ENCODE measurements around the gene ABCA10. TPM values are rescaled to one million over a fixed set of nuclear protein-coding genes. Genes with fewer than 3 reads are reported as not detected.
A peak's percentile ranks its signal among the peaks of the same experiment; 100 is the strongest.

ABCA10 gene
- polyA plus RNA-seq, 2 of the 4 experiments (the other 2 are of a cell fraction), result 0.22 to 0.66 TPM

- Histone ChIP-seq H3K4me1 (no peaks in the 10 kb centered on the region), H3K27ac (no peak overlapping the region), H3K4me3 (no peak overlapping the region), H3K4me2 (no peak overlapping the region), H3K9me3 (0 out of 3 replicates have a peak, but pooled peaks cover 3% of the 10 kb centered on the region)
- TF ChIP-seq POLR2A (IDR thresholded peaks at IDR 0.05; ENCODE audit: low read length), result no peak
- peak; percentile 96 to 97 for TF ChIP-seq RAD21 (conservative IDR thresholded peaks at IDR 0.05 in 1 of 2, IDR thresholded peaks at IDR 0.05 in 1 of 2)
- no peak for TF ChIP-seq ZC3H11A (IDR thresholded peaks at IDR 0.05)
- TF ChIP-seq, protein P1, sequence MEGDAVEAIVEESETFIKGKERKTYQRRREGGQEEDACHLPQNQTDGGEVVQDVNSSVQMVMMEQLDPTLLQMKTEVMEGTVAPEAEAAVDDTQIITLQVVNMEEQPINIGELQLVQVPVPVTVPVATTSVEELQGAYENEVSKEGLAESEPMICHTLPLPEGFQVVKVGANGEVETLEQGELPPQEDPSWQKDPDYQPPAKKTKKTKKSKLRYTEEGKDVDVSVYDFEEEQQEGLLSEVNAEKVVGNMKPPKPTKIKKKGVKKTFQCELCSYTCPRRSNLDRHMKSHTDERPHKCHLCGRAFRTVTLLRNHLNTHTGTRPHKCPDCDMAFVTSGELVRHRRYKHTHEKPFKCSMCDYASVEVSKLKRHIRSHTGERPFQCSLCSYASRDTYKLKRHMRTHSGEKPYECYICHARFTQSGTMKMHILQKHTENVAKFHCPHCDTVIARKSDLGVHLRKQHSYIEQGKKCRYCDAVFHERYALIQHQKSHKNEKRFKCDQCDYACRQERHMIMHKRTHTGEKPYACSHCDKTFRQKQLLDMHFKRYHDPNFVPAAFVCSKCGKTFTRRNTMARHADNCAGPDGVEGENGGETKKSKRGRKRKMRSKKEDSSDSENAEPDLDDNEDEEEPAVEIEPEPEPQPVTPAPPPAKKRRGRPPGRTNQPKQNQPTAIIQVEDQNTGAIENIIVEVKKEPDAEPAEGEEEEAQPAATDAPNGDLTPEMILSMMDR (IDR thresholded peaks at IDR 0.05), result peak; percentile 98
- no peak for TF ChIP-seq HEYL (CRISPR knock-in tag; IDR thresholded peaks at IDR 0.05)
- peak; percentile 97 for TF ChIP-seq SMC3 (IDR thresholded peaks at IDR 0.05)
- TF ChIP-seq ZSCAN20 (CRISPR knock-in tag; IDR thresholded peaks at IDR 0.05), result no peak
- ATAC-seq (peak; percentile 99), FAIRE-seq (peak; percentile 36), DNase-seq (ENCODE audit: low read depth in 1 of 2, low spot score in 1 of 2) (peak; percentile 59 to 83)
- 15% methylated on average over 1 of the region's 1 CpG for WGBS (ENCODE audit: missing lambda C conversion rate)
- CTCF ChIA-PET, result interaction anchor here (0.6 to 13.3 kb wide), 46 partner anchors 8 to 1567 kb away, joined by 3 to 278 read pairs (median 3); no protein-coding TSS in a partner anchor
- POLR2A ChIA-PET, result no interaction called here
Measured at GRCh38 chr17:69235338-69236058, 6.9 kb upstream of the ABCA10 start.

GRCh38 chr17:69232650-69233049, 4.0 kb upstream of the ABCA10 start:
- Histone ChIP-seq H3K4me3 (no peak overlapping the region), H3K4me1 (no peaks in the 10 kb centered on the region), H3K9me3 (0 out of 3 replicates have a peak, but pooled peaks cover 3% of the 10 kb centered on the region), H3K4me2 (no peak overlapping the region), H3K27ac (no peak overlapping the region)
- DNase-seq (ENCODE audit: low read depth in 1 of 2, low spot score in 1 of 2) (no peak), FAIRE-seq (no peak), ATAC-seq (no peak)
- TF ChIP-seq RCOR1 (IDR thresholded peaks at IDR 0.05; ENCODE audit: low read depth, low read length) (no peak), KDM5A (IDR thresholded peaks at IDR 0.05) (no peak), HOXB5 (CRISPR knock-in tag; IDR thresholded peaks at IDR 0.05) (no peak), ESRRA (IDR thresholded peaks at IDR 0.05; ENCODE audit: borderline replicate concordance, low read length) (no peak)
- TF ChIP-seq, protein P2, sequence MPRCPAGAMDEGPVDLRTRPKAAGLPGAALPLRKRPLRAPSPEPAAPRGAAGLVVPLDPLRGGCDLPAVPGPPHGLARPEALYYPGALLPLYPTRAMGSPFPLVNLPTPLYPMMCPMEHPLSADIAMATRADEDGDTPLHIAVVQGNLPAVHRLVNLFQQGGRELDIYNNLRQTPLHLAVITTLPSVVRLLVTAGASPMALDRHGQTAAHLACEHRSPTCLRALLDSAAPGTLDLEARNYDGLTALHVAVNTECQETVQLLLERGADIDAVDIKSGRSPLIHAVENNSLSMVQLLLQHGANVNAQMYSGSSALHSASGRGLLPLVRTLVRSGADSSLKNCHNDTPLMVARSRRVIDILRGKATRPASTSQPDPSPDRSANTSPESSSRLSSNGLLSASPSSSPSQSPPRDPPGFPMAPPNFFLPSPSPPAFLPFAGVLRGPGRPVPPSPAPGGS (IDR thresholded peaks at IDR 0.05), result no peak
- ChIA-PET POLR2A (no interaction called here), CTCF (interaction anchor here (0.9 to 13.3 kb wide), 7 partner anchors 9 to 476 kb away, joined by 3 to 278 read pairs (median 3); no protein-coding TSS in a partner anchor)

DNA sequence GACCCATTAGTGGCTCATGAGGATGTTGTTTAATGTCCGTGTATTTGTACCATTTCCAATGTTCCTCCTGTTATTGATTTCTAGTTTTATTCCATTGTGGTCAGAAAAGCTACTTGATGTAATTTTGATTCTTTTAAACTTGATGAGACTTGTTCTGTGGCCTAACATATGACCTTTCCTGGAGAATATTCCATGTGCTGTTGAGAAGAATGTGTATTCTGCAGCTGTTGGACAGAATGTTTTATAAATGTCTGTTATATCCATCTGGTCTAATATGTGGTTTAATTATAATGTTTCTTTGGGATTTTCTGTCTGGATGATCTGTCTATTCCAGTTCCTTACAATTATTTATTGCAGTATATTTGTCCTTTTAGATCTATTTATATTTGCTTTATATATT, 2.9 kb upstream of the ABCA10 start:
- 51% methylated on average over 1 of the region's 1 CpG for WGBS (ENCODE audit: missing lambda C conversion rate)
- Histone ChIP-seq H3K4me3 (no peak overlapping the region), H3K4me2 (no peak overlapping the region), H3K27ac (no peak overlapping the region), H3K4me1 (no peaks in the 10 kb centered on the region), H3K9me3 (0 out of 3 replicates have a peak, but pooled peaks cover 3% of the 10 kb centered on the region)
- POLR2A ChIA-PET, result no interaction called here
- DNase-seq (ENCODE audit: low read depth in 1 of 2, low spot score in 1 of 2) (no peak), FAIRE-seq (no peak), ATAC-seq (no peak)
- no peak for TF ChIP-seq CHD4 (IDR thresholded peaks at IDR 0.05; ENCODE audit: borderline replicate concordance)
- TF ChIP-seq KDM5A (IDR thresholded peaks at IDR 0.05), result no peak
- no peak for TF ChIP-seq HOXB5 (CRISPR knock-in tag; IDR thresholded peaks at IDR 0.05)
- TF ChIP-seq CBX2 (IDR thresholded peaks at IDR 0.05; ENCODE audit: borderline replicate concordance, low read depth), result no peak
- no peak for TF ChIP-seq HEYL (CRISPR knock-in tag; IDR thresholded peaks at IDR 0.05)
- no peak for TF ChIP-seq POLR2AphosphoS2 (conservative IDR thresholded peaks at IDR 0.05; ENCODE audit: low read length)
- TF ChIP-seq, protein P3, sequence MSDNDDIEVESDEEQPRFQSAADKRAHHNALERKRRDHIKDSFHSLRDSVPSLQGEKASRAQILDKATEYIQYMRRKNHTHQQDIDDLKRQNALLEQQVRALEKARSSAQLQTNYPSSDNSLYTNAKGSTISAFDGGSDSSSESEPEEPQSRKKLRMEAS (IDR thresholded peaks at IDR 0.05), result no peak
- CTCF ChIA-PET, result interaction anchor here (1.6 to 13.3 kb wide), 2 partner anchors 11 to 455 kb away, joined by 6 to 278 read pairs; no protein-coding TSS in a partner anchor
